ENCODE measurements around the gene VAPA. TPM values are rescaled to one million over a fixed set of nuclear protein-coding genes. Genes with fewer than 3 reads are reported as not detected.

The VAPA gene
- total RNA-seq, 4 donors from 2014 or later, result 188 to 221 (median 209) TPM

DNA sequence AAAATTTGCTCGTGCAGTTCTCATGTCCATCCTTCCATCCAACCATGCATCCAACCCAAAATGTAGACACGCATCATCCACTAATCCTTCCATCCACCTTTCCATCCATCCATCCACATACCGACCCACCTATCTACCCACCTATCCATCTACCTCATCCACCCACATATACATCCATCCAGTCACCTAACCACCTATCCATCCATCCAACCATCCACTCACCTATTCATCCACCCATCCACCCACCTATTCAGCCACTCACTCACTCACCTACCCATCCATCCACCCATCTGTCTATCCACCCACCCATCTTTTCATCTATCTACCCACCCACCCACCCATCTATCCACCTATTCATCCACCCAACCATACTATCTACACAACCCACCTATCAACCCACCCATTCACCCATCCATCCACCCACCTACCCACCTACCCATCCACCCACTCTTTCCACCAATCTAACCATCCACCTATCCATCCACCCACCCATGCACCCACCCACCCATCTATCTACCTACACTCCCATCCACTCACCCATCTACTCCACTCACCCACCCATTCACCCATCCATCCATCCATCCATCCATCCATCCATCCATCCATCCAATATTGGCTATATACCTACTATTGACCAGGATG, 94.3 kb downstream of the VAPA start:
- WGBS, 2 donors, result 97 to 98% methylated on average over 3 of the region's 3 CpGs
- intact Hi-C loops (cut with DNase I; ENCODE audit: low total_unique reads), result no loop called here
- no peak overlapping the region for H3K4me3 ChIP-seq (ENCODE audit: low read depth, poor library complexity, severe bottlenecking)
- no peak for TF ChIP-seq POLR2A (IDR thresholded peaks at IDR 0.05)
- TF ChIP-seq, protein P1, sequence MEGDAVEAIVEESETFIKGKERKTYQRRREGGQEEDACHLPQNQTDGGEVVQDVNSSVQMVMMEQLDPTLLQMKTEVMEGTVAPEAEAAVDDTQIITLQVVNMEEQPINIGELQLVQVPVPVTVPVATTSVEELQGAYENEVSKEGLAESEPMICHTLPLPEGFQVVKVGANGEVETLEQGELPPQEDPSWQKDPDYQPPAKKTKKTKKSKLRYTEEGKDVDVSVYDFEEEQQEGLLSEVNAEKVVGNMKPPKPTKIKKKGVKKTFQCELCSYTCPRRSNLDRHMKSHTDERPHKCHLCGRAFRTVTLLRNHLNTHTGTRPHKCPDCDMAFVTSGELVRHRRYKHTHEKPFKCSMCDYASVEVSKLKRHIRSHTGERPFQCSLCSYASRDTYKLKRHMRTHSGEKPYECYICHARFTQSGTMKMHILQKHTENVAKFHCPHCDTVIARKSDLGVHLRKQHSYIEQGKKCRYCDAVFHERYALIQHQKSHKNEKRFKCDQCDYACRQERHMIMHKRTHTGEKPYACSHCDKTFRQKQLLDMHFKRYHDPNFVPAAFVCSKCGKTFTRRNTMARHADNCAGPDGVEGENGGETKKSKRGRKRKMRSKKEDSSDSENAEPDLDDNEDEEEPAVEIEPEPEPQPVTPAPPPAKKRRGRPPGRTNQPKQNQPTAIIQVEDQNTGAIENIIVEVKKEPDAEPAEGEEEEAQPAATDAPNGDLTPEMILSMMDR (IDR thresholded peaks at IDR 0.05), result no peak
- DNase-seq (ENCODE audit: low spot score in 2 of 2), result peak in 1 of 2 donors; percentile 23

Other genes with a start within 250 kb of the VAPA start
- gene RAB31, start 205.7 kb upstream of the VAPA start, total RNA-seq, result 10 to 100 TPM; 12.2 to 22.0 (median 15.6) TPM
- under 1 TPM in 1 of 4 donors, not detected in 3; 0.06 TPM for gene TXNDC2, start 28.0 kb upstream of the VAPA start, total RNA-seq

All from lower leg skin (tissue), 4 donors.